Measurements from ENCODE around the gene AK9.

The AK9 gene

DNA sequence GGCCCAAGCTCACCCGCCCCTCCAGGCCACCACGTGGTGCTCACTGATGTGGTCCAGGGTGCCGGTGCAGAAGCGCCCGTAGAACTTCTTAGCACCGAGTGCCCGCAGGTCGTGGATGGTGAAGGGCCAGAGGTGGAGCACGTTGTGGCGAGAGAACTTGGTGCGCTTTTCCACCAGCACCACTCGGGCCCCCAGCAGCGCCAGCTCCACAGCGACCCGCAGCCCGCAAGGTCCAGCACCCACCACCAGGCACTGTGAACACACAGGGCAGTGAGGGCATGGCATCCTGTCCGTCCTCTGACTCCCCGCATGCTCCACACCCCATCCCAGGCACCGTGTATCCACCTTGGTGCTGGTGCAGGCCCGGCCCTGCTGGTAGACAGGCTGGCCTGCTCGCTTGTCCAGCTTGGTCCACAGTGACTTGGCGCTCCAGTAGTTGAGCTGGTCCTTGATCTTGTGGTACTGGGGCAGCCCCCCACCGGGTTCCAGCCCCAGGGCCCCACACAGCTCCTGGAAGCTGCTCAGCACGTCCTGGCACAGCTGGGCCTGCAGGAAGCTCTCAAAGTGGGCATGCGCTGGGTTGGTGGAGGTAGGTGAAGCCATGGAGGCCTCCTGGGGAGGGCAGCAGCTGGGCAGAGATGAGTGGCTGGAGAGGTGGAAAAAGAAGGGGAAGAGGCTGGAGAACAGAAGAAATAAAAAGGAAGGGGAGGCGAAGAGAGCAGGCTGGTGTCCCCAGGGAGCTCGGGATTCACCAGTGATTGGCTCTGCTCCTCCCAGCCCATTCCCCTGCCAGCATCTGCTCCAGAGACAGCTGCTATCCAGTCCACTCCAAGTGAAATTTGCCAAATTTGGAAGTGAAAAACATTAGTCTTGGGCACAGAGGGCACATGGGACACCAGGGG is 237.2 kb downstream of the AK9 start:
- peak overlapping the region; percentile 29 to 98 (median 89) for H3K27ac ChIP-seq
- H3K4me3 ChIP-seq: peak overlapping the region; percentile 49 to 77 (median 71)

DNA sequence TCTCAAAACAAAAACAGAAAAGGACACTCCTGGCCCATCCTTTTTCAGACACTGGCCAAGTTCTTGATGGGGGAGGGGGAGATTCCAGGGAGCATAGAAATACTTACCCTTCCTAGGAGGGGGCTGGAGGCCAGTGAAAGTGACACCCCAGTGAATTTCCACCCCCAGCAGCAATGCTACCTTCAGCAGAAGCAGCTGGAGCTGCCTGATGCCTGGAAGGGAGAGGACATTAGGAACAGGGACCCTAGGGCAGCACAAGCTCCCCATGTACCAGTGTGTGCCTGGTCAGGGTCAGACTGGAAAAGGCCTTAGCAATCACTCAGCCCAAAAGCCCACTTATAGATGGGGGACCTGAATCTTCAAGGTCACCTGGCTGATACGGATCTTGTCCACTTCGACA is 237.8 kb downstream of the AK9 start:
- Histone ChIP-seq H3K4me3 (no peak overlapping the region), H3K27ac (peak overlapping the region in 2 of 21 experiments; percentile 84 to 98)

DNA sequence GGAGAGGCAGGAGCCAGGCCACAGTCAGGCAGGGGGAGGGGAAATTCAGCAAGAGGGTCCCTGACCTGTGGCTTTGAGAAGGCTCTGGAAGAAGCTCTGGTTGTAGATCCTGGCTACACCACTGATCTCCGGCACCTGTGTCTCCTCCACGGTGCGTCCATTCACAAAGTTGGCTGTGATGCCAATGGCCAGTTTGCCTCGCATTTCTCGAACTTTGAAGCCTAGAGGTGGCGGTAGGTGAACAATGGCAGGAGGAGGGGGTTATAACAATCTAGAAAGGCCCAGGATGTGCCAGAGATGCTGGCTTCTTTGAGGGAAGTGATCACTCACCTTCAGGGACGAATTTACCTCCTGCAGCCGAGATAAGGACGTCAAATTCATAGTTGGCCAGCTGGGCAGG is 238.8 kb downstream of the AK9 start:
- H3K27ac ChIP-seq: no peak overlapping the region
- H3K4me3 ChIP-seq: no peak overlapping the region

DNA sequence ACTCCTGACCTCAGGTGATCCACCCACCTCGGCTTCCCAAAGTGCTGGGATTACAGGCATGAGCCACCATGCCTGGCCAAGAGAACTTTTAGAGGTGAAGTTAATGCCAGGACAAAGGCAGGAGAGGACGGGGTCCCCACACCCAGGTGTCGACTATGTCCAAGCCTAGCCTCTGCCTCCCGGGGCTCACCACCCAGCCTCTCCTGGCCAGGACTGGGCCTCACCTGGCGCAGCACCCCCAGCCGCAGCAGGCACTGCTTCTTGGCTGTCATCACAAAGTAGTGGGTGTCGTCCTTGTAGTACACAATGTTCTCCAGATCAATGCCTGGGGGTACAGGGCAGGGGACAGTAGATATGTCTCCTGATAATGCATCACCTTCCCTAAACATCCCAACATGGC is 239.6 kb downstream of the AK9 start:
- no peak overlapping the region for H3K27ac ChIP-seq
- H3K4me3 ChIP-seq: no peak overlapping the region

DNA sequence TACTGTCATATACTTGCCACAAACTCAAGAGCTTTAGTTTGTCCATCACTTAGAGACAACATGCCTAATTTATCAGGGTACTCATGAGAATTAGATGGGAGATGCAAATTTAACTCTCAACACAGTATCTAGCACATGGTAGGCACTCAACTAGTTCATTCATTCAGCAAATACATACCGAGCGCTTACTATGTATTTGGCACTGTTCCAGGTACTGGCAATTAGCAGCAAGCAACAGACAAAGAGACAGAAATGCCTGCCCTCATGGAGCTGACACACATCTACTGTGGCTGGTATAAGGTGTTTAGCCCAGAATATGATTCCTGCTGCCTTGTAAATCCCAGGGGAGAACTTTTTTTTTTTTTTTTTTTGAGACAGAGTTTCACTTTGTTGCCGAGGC is 240.2 kb downstream of the AK9 start:
- no peak overlapping the region for H3K27ac ChIP-seq
- H3K4me3 ChIP-seq: no peak overlapping the region

DNA sequence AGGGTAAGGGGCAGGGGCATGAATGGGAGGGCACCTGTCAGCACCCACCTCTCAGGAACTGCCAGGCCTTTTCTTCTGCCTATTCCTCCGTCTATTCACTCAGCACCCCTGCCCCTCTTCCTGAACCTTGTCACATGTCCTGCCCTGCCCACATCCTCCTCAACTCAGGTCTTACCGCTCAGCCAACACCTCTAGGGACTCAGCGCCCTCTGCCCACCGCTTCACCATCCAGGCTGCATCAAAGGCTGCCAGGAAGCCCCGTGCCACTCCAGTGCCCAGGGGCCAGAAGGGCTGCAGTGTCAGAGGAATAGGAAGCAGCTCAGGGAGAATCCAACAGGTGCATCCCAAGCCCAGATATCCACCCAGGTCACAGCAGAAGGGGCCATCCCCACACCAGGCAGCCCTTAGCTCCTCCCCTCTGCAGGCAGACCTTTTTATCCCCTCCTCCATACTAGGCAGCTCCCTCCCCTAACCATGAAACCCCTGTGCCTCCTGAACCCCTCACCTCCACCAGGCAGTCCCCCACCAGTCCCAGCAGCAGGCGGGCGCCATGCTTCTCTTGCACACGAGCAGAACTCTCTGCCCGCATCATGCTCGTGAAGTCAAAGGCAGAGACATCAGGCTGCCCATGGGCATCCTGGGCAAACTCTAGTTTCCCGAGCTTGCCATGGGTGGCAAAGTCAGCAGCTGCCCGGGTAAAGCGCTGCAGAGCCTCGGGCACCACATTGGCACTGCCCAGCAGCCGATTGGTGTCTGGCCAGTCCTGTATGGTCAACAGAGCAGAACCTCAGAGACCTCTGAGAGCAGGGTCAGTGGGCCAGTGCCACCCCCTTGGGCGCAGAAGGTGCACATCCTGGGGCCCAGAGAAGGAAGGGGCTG is 241.0 kb downstream of the AK9 start:
- peak overlapping the region in 6 of 21 experiments; percentile 4 to 72 (median 15) for H3K27ac ChIP-seq
- H3K4me3 ChIP-seq: no peak overlapping the region

DNA sequence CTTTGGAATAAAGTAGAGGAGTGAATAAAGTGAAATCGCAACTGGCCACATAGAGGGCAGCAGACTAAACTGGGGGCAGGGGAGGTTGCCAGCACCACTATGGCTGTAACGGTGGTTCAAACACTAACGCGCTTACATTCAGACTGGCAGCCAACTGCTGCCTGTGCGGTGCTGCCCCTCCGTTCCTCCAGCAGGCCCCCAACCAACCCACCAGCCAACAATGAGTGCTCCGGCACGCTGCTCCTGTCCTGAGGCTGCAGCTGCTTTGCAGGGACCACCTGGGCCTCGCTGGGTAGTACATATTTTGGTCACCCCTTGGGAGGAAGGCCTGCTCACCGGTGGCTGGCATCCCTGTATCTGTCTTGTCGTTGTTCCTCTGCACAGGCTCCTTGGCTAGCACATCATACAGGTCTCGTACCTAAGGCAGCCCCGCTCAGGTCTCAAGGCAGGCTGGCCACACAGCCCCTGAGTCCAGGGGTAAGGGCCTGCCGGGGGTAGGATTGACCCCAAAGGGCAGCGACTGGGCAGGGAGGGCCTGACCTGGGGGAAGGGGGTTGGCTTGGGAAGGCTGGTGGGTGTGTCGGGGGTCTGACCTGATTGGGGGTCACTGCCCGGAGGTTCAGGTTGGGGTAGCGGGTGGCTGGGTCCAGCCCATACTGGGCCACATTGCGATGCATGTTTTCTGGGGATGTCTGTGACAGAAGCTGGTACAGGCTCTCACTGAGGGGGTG is 241.8 kb downstream of the AK9 start:
- peak overlapping the region in 3 of 21 experiments; percentile 16 to 72 (median 51) for H3K27ac ChIP-seq

DNA sequence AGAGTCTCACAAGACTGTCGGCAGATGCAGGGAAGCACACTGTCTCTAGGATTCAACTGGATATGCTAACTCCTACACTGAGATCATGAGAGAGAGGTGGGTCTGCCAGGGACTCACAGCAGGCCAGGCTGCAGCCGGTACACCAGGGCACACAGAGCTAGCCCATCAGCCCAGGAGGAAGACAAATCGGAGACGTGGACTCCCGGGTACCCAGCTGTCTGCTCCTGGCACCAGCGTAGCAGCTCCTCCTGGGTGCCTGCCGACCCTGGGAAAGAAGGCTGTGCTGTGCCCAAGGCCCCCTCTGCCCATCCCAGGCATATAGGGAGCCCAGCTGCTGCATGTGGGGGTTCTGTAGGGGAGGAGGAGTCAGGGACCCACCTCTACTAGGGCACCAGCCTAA is 242.4 kb downstream of the AK9 start:
- Histone ChIP-seq H3K4me3 (no peak overlapping the region), H3K27ac (peak overlapping the region in 2 of 21 experiments; percentile 16 to 51)

More for the DNA sequence above, 241.8 kb downstream of the AK9 start:
- no peak overlapping the region for H3K4me3 ChIP-seq

DNA sequence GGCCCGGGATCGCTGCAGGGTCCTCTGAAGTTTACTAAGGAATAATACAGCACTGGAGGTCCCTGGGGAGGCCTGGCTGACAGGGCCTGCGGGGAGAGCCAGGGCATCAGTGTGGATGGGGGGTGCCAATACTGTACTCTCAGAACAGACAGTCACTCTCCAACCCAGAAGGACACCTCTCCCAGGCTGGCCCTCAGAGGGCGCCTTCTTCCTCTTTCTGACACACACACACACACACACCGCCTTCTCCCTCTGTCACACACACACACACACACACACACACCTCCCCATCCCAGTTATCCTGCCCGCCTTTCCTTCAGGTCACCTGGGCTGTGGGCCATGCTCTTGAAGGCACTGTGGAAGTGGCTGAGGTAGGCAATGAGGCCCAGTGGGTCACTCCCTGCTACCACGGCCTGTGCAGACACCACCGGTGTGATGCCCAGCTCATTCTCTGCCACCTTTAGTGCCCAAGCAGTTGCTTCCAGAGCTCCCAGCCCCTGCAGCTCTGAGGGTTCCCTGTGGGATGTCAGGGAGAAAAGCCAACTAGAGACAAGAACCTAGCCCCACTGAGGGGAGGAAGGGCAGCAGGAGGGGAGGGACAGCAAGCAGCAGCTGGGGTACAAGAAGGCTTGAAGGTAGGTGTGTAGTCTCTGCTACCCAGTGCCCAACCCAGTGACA is 243.0 kb downstream of the AK9 start:
- Histone ChIP-seq H3K27ac (peak overlapping the region in 1 of 21 experiments; percentile 16), H3K4me3 (no peak overlapping the region)

DNA sequence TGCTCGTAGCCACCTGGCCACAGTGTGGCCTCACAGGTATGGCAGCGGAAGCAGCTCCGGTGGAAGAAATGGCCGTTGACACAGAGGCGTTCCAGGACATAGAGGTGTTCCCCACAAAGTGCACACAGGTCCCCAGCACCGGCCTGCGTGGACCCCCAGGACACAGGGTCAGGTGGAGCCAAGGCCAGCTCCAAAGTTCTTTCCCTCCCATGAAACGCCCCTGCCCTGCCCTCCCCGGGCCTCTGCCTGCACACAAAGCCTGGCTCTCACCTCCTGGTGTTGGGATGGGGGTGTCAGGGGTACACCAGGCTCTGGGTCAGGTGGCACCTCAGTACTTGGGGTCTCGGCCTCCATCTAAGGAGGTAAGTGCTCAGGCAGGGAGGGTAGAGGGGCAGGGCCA is 243.9 kb downstream of the AK9 start:
- H3K4me3 ChIP-seq: no peak overlapping the region
- no peak overlapping the region for H3K27ac ChIP-seq

DNA sequence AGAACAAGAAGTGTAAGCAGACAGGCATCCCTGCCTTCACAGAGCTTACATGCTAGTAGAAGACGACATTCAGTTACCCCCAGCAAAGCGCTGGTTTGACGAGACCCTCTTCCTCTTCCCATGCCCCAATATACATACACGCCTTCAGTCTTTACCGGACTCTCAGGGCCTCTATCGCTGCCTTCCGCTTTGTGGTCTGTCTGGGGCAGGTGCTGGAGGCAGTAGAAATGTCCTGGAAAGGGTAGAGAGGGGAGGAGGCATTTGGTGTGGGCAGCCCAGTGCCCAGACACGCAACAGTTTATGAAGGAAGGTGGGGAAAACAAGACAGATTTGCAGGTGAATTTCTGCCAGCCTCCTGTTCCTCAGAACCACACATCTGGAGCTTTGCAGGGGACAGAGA is 244.5 kb downstream of the AK9 start:
- H3K27ac ChIP-seq: no peak overlapping the region

DNA sequence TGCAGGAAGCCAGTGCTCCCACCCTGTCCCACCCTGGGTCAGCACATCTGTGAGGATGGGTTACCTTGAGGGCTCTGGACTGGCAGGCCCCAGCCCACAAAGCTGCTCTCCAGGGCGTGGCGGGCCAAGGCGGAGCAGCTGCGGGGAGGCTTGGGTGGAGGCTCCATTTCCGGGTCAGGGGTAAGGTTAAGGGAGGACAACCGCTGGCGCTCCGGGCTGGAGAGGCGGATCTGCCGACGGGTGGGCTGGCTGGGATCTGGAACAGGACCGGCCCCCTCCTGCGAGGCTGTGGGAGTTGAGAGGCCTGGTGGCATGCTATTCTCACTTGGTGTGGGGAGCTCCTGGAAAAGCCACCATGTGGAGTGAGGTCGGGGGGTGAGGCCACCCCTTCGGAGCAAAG is 244.9 kb downstream of the AK9 start:
- no peak overlapping the region for H3K27ac ChIP-seq
- no peak overlapping the region for H3K4me3 ChIP-seq

More for the DNA sequence above, 244.5 kb downstream of the AK9 start:
- H3K4me3 ChIP-seq: no peak overlapping the region

DNA sequence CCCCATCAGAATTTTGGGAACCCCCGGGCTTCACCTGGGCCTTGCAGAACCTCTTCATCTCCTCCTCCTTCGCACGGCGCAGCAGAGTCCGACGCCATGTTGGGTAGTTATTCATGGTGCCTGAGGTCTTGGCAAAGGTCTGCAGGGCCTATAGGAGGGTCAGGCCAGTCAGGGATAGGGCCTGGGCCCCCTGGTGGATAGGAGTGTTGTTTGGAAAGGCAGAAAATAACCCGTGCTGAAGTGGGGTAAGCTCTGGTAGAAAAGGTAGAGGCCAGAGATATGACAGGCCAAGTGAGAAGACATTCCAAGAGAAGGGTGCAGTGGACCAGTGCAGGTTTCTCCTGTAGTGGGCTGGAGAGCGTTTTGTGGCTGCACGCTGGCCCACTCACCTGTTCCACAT is 245.6 kb downstream of the AK9 start:
- Histone ChIP-seq H3K27ac (no peak overlapping the region), H3K4me3 (no peak overlapping the region)

DNA sequence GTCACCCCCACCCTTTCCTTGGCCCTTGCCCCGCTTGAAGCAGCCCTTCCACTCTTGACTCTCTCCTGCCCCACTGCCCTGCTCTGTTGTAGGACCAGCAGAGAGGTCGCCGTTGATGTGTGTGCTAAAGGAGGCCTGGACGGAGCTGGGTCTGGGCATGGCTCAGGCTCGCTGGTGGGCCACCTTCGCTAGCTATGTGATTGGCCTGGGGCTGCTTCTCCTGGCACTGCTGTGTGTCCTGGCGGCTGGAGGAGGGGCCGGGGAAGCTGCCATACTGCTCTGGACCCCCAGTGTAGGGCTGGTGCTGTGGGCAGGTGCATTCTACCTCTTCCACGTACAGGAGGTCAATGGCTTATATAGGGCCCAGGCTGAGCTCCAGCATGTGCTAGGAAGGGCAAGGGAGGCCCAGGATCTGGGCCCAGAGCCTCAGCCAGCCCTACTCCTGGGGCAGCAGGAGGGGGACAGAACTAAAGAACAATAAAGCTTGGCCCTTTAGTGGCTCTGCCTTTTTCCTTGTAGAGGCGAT is 247.5 kb downstream of the AK9 start:
- H3K4me3 ChIP-seq: no peak overlapping the region
- H3K27ac ChIP-seq: peak overlapping the region in 3 of 21 experiments; percentile 0 to 92 (median 26)

All from skin epidermis (tissue), 12 donors.